Measurements from ENCODE around the gene COL4A2. TPM values are rescaled to one million over a fixed set of nuclear protein-coding genes. Genes with fewer than 3 reads are reported as not detected.
A peak's percentile ranks its signal among the peaks of the same experiment; 100 is the strongest.
"Not testable (repeated sequence)": the region's sequence is repeated elsewhere in the genome, so short reads cannot be mapped to it uniquely, and the experiment has no call there.

Gene COL4A2
- total RNA-seq, 1 donor from 2014 or later, result 60.9 TPM

DNA sequence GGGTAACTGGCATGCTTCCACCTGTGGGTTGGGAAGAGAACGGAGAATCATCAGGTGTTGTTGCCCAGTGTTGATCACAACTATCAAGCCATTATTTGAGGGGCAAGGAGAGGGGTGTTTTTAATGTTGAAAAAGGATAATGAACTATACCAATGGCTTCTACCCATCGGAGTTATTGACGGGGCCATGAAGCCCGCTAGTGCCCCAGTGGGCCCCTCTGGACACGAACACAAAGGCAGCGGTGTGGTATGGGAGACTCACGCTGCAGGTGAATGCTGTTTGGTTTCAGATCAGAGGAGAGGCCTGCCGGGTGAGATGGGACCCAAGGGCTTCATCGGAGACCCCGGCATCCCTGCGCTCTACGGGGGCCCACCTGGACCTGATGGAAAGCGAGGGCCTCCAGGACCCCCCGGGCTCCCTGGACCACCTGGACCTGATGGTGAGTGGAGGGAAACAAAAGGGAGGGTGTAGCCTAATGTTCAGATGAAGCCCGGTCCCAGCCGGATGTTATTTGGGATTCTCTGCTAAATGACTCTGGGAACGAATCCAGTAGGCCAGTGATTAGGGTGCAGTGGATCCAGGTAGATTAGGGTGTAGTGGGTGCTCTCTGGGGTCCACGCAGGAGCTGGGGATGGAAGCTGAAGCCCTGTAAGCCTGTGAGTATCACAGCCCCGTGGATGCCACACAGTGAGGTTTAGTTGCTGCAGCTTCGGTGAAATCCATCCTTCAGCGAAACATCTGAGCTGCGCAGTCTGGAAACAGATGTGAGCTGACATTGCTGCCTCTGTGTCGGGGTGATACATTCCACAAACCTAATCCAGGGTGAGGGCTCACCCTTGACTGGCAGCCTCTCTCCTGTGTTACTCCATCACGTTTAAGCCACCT is 143.2 kb downstream of the COL4A2 start:
- H3K9me3 Mint-ChIP-seq (ENCODE audit: unreplicated experiment), result peaks cover 2% of the 10 kb centered on the region
- H3K4me3 Mint-ChIP-seq (ENCODE audit: unreplicated experiment), result no peak overlapping the region
- DNase-seq, result no peak
- no peak overlapping the region for H3K27ac Mint-ChIP-seq (ENCODE audit: unreplicated experiment)
- TF ChIP-seq, protein P1, sequence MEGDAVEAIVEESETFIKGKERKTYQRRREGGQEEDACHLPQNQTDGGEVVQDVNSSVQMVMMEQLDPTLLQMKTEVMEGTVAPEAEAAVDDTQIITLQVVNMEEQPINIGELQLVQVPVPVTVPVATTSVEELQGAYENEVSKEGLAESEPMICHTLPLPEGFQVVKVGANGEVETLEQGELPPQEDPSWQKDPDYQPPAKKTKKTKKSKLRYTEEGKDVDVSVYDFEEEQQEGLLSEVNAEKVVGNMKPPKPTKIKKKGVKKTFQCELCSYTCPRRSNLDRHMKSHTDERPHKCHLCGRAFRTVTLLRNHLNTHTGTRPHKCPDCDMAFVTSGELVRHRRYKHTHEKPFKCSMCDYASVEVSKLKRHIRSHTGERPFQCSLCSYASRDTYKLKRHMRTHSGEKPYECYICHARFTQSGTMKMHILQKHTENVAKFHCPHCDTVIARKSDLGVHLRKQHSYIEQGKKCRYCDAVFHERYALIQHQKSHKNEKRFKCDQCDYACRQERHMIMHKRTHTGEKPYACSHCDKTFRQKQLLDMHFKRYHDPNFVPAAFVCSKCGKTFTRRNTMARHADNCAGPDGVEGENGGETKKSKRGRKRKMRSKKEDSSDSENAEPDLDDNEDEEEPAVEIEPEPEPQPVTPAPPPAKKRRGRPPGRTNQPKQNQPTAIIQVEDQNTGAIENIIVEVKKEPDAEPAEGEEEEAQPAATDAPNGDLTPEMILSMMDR (IDR thresholded peaks at IDR 0.05; ENCODE audit: partially characterized antibody, unreplicated experiment), result no peak
- H3K27me3 Mint-ChIP-seq (ENCODE audit: unreplicated experiment), result peaks cover 3% of the 10 kb centered on the region
- no peaks in the 10 kb centered on the region for H3K4me1 Mint-ChIP-seq (ENCODE audit: low read depth, unreplicated experiment)
- H3K36me3 Mint-ChIP-seq (ENCODE audit: unreplicated experiment), result no peaks in the 10 kb centered on the region

- H3K27ac Mint-ChIP-seq (ENCODE audit: unreplicated experiment), result no peak overlapping the region
- peaks cover 5% of the 10 kb centered on the region for H3K4me1 Mint-ChIP-seq (ENCODE audit: low read depth, unreplicated experiment)
- peaks cover 8% of the 10 kb centered on the region for H3K27me3 Mint-ChIP-seq (ENCODE audit: unreplicated experiment)
- peaks cover 2% of the 10 kb centered on the region for H3K9me3 Mint-ChIP-seq (ENCODE audit: unreplicated experiment)
- DNase-seq, result no peak
- H3K4me3 Mint-ChIP-seq (ENCODE audit: unreplicated experiment), result no peak overlapping the region
- H3K36me3 Mint-ChIP-seq (ENCODE audit: unreplicated experiment), result no peaks in the 10 kb centered on the region
- TF ChIP-seq, protein P1 (IDR thresholded peaks at IDR 0.05; ENCODE audit: partially characterized antibody, unreplicated experiment), result no peak
Measured at GRCh38 chr13:110450941-110451730, 144.1 kb downstream of the COL4A2 start.

DNA sequence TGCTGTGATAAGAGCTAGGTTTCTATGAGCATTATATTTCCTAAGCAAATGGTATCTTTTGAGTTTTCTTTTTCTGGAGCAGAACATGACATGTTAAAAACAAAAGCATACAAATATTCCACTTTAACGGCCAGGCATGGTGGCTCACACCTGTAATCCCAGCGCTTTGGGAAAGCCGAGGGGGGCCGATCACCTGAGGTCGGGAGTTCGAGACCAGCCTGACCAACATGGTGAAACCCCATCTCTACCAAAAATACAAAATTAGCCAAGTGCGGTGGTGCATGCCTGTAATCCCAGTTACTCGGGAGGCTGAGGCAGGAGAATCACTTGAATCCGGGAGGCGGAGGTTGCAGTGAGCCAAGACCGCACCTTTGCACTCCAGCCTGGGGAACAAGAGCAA is 146.0 kb downstream of the COL4A2 start:
- H3K27ac Mint-ChIP-seq (ENCODE audit: unreplicated experiment); H3K4me3 Mint-ChIP-seq (ENCODE audit: unreplicated experiment); H3K4me1 Mint-ChIP-seq (ENCODE audit: low read depth, unreplicated experiment); H3K9me3 Mint-ChIP-seq (ENCODE audit: unreplicated experiment); DNase-seq; H3K36me3 Mint-ChIP-seq (ENCODE audit: unreplicated experiment); H3K27me3 Mint-ChIP-seq (ENCODE audit: unreplicated experiment): not testable (repeated sequence)

GRCh38 chr13:110453797-110454196 is 146.7 kb downstream of the COL4A2 start:
- DNase-seq, result no peak
- Mint-ChIP-seq H3K27ac (ENCODE audit: unreplicated experiment) (no peak overlapping the region), H3K9me3 (ENCODE audit: unreplicated experiment) (peaks cover 2% of the 10 kb centered on the region), H3K4me3 (ENCODE audit: unreplicated experiment) (no peak overlapping the region), H3K4me1 (ENCODE audit: low read depth, unreplicated experiment) (peaks cover 8% of the 10 kb centered on the region), H3K27me3 (ENCODE audit: unreplicated experiment) (peaks cover 8% of the 10 kb centered on the region), H3K36me3 (ENCODE audit: unreplicated experiment) (no peaks in the 10 kb centered on the region)
- TF ChIP-seq, protein P1 (IDR thresholded peaks at IDR 0.05; ENCODE audit: partially characterized antibody, unreplicated experiment), result no peak

- peak overlapping the region; percentile 28 for H3K27ac Mint-ChIP-seq (ENCODE audit: unreplicated experiment)
- peaks cover 8% of the 10 kb centered on the region for H3K27me3 Mint-ChIP-seq (ENCODE audit: unreplicated experiment)
- H3K4me1 Mint-ChIP-seq (ENCODE audit: low read depth, unreplicated experiment), result peaks cover 8% of the 10 kb centered on the region
- H3K9me3 Mint-ChIP-seq (ENCODE audit: unreplicated experiment), result peaks cover 2% of the 10 kb centered on the region
- H3K4me3 Mint-ChIP-seq (ENCODE audit: unreplicated experiment), result no peak overlapping the region
- TF ChIP-seq, protein P1 (IDR thresholded peaks at IDR 0.05; ENCODE audit: partially characterized antibody, unreplicated experiment), result no peak
- no peak for DNase-seq
- no peaks in the 10 kb centered on the region for H3K36me3 Mint-ChIP-seq (ENCODE audit: unreplicated experiment)
Measured at GRCh38 chr13:110454227-110454859, 147.3 kb downstream of the COL4A2 start.
